ENCODE measurements around the gene MAP2K2.
"Not testable (repeated sequence)": the region's sequence is repeated elsewhere in the genome, so short reads cannot be mapped to it uniquely, and the experiment has no call there.

Gene MAP2K2

DNA sequence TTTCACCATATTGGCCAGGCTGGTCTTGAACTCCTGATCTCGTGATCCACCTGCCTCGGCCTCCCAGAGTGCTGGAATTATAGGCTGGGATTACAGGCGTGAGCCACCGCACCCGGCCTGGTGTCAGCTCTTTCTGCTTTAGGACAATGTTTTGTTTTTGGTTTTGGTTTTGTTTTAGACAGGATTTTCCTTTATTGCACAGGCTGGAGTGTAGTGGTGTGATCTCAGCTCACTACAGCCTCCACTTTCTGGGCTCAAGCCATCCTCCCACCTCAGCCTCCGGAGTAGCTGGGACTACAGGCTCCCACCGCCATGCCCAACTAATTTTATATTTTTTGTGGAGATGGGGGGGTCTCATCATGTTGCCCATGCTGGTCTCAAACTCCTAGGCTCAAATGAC is 5.1 kb upstream of the MAP2K2 start:
- not testable (repeated sequence) for DNase-seq

DNA sequence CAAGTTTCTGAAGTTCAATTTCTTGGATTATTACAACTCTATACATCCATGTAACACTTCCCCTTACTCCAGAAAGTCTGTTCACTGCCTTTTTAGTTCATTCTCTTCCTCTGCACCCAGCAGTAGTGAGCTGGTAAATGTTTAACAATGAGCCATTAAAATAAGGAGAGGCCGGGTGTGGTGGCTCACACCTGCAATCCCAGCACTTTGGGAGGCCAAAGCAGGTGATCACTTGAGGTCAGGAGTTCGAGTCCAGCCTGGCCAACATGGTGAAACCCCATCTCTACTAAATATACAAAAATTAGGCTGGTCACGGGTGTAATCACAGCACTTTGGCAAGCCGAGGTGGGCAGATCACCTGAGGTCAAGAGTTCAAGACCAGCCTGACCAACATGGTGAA is 3.4 kb upstream of the MAP2K2 start:
- DNase-seq, result not testable (repeated sequence)

DNA sequence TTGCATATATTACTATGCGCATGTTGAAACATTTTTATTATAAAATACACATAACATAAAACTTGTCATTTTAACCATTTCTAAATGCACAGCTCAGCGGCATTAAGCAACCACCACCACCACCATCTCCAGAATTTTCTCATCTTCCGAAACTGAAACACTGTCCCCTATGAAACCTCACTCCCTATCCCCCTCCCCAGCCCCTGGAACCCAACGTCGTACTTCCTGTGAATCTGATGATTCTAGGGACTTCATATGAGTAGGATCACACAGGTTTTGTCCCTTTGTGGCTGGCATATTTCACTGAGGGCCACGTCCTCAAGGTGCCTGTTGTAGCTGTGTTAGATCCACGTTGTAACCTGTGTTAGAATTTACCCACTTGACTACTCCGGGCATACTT is 716 bp upstream of the MAP2K2 start:
- DNase-seq, result no peak

DNA sequence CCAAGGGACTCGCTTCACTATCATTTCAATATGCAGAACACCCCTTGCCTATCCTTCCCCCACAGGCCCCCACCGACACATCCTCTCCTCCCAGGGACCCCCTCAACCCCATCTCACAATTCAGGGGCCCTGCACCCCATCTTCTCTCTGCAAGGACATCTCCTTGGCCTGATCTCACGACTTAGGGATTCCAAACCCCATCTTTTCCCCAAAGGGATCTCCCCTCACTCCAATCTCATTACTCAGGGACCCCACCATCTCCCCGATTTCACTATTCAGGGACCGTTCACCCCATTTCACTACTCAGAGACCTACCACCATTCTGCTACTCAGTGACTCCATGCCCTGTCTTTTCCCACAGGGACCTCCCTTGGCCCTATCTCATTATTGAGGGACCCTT is 1.4 kb downstream of the MAP2K2 start:
- no peak for DNase-seq

DNA sequence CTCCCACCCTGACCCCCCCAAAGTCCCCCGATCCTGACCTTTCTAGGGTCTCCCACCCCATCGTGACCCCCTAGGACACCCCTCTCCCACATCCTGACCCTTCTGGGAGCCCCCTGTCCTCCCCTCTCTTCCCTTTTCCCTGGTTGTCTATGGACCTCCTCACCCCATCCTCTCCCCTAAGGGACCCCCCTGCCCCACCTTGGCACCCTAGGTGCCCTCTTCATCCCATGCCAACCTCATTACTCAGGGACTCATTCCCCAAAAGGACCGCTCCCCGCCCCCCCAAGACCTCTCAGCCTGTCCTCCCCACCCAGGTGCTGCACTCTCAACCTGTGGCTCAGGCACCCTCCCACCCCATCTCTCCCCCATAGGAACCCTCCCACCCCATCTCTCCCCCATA is 2.1 kb downstream of the MAP2K2 start:
- DNase-seq, result no peak

GRCh38 chr19:4121273-4121612 is 2.7 kb downstream of the MAP2K2 start:
- no peak for DNase-seq

DNA sequence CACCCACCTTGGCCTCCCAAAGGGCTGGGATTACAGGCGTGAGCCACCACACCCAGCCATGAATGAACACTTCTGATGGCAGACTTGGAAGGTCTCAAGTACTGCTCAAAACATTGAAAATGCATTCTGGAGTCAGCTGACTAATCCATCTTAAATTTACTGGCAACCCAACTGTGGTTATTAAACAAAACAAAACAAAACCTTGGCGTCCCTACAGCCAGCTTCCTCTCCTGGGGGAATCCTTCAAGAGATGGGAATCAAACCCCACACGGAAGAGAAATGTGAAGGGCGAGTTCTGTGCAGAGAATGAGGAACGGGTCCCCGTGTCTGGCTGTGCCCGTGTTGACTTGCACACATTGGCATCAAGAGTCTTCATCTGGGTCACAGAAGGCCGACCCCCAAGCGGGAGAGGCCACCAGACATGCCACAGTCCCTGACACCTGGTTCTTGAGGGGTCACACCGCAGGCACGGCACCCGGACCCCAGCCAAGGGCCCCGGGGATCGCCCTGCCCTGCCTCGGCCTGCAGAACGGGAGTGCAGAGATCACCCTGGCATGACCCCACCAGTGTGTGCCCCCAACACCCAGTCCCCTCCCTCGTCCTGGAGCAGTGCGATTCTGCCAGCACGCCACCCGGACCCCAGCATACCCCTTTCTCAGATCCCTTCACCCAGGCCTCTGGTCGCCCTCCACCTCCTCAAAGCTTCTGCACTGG is 3.2 kb downstream of the MAP2K2 start:
- no peak for DNase-seq

GRCh38 chr19:4119763-4120162 is 4.2 kb downstream of the MAP2K2 start:
- no peak for DNase-seq

GRCh38 chr19:4115818-4116385 is 8.0 kb downstream of the MAP2K2 start:
- DNase-seq, result no peak

DNA sequence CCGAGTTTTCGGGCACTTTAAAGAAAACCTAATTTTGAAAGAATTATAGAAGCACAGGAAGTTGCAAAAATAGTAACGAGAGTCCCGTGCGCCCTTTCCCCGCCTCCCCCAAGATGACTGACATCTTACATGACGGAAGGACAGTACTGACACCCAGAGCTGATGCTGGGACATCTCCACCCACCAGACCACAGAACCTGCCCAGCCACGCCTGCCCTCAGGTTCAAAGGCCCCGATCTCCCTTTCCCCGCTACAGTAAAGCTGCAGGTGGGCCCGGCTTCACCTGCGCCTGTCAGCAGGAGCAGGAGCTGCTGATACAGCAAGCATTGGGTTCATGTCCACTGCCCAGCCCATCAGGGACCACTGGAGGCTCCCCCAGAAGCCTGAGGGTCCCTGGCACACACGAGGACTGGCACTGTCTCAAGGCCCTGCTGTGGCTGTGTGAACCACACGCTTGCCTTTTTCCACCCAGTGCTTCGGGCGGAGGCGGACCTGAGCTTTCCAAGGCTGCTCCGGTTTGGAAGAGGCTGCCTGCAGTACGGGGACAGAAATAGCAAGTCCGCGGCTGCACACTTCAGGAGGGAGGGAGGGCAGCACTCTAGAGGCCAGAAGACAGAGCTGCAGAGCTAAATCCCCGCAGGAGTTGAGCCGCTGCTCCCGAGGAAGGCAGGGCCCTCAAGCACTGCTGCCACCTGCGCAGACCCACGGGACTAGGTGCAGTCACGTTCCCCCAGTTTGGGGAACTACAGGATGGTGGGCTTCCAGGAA is 8.7 kb downstream of the MAP2K2 start:
- no peak for DNase-seq

- no peak for DNase-seq
Measured at GRCh38 chr19:4114181-4114580, 9.7 kb downstream of the MAP2K2 start.

GRCh38 chr19:4113398-4114088 is 10.4 kb downstream of the MAP2K2 start:
- no peak for DNase-seq

GRCh38 chr19:4112367-4112766 is 11.6 kb downstream of the MAP2K2 start:
- DNase-seq, result no peak

DNA sequence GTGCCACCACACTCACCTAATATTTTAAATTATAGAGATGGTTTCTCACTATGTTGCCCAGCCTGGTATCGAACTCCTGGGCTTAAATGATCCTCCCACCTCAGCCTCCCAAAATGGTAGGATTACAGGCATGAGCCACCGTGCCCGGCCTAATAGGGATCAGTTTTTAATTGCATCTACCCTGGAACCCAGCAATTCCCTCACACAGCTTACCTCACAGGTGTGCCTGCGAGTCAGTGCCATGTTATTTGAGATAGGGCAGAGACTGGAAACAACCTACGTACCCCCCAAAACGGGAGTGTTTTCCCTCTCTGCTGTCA is 14.3 kb downstream of the MAP2K2 start:
- no peak for DNase-seq

- no peak for DNase-seq
Measured at GRCh38 chr19:4108767-4109625, 14.9 kb downstream of the MAP2K2 start.

GRCh38 chr19:4103080-4103433 is 20.9 kb downstream of the MAP2K2 start:
- no peak for DNase-seq

DNA sequence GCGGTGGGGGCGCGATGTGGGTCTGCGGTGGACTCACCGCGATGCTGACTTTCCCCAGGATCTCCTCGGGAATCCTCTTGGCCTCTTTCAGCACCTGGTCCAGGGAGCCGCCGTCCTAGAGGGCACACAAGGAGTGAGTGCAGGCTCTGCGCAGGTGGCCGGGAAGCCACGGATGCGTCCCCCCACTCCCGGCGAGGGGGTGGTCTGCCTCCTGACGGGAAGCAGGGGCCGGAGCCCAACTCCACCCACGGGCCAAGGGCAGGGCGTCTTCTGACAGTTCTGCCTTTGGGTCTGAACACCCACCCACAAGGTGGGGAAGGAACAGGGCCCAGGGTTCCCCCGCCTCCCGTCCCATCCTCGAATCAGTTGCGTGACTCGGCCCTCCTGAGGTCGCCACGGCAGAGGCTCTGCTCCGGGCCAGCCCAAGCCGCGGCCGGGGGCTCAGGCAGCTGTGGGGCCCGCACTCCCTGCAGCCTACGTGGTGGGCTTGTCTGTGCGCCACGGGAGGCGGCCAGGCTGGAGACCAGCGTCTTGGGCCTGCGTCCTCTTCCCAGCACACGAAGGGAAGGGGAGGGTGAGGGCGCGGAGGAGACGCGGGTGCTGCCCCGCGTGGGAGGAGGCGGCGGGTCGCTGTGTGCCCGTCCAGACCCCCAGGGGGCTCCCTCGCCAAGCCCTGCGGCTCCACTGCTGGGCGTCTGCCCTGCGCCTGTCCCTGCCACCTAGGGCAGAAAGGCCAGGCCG is 21.4 kb downstream of the MAP2K2 start:
- DNase-seq, result no peak

DNA sequence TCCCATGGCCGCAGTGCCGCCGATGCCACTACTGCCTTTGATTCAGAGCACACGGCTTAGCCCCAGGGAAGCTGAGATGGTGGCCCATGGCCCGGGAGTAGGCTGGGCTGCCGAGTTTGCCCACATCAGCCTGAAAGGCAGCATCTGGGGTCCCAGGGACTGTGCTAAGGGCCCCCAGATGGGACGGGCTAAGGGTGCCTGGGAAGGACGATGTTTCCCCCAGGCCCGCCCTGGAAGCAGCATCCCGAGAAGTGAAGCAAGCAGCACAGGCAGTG is 22.5 kb downstream of the MAP2K2 start:
- DNase-seq, result no peak

DNA sequence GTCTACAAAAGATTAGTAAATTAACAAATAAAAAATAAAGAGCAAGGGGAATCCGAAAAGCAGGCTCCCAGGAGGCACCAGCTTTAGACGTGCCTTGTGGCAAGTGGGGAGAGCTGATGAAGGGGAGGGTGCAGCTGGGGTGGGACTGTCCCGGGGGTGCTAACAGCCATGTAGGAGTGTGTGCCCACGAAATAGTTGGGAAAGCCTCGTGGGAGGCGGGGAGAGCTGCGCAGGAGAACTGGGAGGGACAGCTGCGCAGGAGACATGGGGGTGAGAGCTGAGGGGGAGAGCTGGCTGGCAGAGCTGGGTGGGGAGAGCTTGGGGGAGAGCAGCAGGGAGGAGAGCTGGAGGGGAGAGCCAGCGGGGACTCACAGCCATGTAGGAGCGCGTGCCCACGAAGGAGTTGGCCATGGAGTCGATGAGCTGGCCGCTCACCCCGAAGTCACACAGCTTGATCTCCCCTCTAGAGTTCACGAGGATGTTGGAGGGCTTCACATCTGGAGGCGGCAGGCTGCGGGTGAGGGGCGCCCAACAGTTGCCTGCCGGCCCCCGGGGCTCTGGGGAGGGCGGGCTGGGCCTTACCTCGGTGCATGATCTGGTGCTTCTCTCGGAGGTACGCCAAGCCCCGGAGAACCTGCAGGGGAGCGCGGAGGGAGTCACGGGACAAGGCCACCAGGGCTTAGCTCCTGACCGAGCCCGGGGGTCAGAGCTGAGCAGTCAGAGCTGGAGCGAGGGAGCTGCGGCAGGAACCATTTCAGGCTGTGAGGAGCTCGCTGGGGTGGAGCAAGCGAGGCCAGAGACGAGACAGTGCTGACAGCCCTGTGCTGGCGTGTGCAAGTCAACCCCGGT is 23.1 kb downstream of the MAP2K2 start:
- DNase-seq, result no peak

GRCh38 chr19:4099041-4099764 is 24.7 kb downstream of the MAP2K2 start:
- no peak for DNase-seq

GRCh38 chr19:4098493-4098892 is 25.4 kb downstream of the MAP2K2 start:
- no peak for DNase-seq
